Stimulated activated CD4-positive, alpha-beta T cell treated with anti-CD3 and anti-CD28 coated beads, Interleukin-4, amount 100 ng/mL, for 1 hour (primary cell): ENCODE results near the gene KCMF1.

ENCODE experiments used
- DNase-seq: peaks from one replicate; pipeline ENCODE4 v3.0.0-alpha.2; 2020

The KCMF1 gene

DNA sequence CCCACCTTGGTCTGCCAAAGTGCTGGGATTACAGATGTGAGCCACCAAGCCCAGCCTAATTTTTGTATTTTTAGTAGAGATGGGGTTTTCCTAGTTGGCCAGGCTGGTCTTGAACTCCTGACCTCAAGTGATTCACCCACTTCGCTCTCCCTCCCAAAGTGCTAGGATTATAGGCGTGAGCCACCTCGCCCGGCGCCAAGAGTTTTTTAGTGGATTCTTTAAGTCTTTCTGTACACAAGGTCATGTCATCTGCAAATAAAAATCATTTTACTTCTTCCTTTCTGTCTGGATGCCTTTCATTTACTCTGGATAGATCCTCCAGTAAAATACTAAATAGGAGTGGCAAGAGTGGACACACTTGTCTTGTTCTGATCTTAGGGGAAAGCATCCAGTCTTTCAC, 61.7 kb downstream of the KCMF1 start:
- no peak for DNase-seq

DNA sequence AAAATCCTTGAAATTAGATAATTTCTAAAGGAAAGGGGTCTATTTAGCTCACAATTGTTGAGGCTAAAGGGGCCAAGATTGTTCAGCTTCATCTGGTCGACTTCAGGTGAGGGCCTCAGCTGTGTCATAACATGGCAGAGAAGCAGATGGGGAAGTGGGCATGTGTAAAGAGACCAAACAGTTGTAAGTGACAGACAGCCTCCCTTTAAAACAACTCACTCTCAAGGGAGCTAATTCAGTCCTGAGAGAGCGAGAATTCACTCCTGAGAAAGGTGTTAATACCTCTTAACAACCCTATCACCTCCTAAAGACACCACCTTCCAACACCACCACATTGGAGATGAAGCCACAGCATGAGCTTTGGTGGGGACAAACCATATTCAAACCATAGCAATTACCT, 62.4 kb downstream of the KCMF1 start:
- DNase-seq: no peak

DNA sequence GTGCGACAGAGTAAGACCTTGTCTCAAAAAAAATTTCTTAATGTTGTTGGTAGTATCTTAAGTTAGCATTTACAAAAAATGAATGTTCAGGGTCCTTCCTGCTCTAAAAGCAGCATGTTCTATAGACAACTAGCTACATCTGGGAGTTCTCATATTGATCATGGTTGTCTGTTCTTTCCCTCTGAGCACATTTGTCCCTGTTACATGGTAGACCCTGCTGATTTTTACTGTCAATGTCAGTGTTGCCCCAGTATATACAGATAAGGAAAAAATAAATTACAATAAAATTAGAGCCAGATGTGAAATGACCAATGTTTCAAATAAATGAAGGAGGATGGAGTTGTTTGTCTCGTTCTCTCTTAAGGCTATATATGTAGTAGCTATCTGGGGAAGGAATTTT, 63.2 kb downstream of the KCMF1 start:
- no peak for DNase-seq

DNA sequence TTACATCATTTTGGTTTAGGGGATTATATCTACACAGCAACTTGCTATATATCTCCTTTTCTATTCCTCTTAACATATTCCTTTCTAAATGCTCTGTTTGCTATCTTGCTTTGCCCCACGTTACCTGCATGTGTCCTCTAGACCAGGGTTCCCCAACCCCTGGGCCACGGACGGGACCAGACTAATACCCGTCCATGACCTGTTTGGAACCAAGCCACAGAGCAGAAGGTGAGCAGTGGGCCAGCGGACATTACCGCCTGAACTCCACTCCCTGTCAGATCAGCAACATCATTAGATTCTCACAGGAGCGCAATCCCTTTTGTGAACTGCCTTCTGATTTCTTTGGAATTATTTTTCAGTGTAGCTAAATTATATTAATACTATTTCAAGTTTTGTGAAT, 66.7 kb downstream of the KCMF1 start:
- no peak for DNase-seq

- DNase-seq: no peak
Observed at GRCh38 chr2:85042330-85042729, 71.4 kb downstream of the KCMF1 start.

DNA sequence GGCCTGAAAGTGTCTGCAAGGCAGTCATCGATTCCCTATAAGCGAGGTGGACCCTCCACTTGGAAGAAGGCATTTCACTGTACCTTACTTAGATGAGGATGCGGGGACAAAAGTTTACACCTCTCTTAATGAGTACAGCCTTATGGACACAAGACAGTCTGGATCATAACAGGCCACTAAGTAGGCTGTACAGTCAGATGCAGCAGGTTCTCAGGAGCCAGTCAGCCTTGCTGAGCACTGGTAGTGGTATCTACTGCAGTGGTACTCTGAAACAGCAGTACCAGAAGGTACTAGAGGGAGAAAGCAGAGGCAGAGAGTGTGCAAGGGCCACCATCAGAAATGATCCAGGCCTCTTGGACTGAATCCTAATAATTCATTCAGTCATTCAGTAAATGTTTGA, 77.6 kb downstream of the KCMF1 start:
- DNase-seq: no peak

- no peak for DNase-seq
Observed at GRCh38 chr2:85049236-85049635, 78.3 kb downstream of the KCMF1 start.

DNA sequence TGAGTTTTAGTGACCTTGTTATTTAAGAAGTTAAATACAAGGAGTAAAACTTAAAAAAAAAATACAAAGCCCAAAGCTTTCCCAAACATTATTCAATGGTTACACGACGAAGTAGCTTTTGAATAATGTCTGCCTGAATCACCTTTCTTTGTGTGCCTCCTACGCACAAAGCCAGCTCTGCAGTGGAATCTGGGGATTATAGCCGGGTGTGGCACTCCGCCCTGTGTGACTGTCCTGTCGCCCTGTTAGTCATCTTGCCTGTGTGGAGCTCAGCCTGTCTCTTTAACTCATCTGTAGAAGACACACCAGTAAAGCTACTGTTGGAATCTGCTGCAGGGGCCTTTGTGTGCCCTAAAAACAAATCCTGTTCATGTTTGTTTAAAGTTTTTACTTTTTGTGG, 82.8 kb downstream of the KCMF1 start:
- no peak for DNase-seq

DNA sequence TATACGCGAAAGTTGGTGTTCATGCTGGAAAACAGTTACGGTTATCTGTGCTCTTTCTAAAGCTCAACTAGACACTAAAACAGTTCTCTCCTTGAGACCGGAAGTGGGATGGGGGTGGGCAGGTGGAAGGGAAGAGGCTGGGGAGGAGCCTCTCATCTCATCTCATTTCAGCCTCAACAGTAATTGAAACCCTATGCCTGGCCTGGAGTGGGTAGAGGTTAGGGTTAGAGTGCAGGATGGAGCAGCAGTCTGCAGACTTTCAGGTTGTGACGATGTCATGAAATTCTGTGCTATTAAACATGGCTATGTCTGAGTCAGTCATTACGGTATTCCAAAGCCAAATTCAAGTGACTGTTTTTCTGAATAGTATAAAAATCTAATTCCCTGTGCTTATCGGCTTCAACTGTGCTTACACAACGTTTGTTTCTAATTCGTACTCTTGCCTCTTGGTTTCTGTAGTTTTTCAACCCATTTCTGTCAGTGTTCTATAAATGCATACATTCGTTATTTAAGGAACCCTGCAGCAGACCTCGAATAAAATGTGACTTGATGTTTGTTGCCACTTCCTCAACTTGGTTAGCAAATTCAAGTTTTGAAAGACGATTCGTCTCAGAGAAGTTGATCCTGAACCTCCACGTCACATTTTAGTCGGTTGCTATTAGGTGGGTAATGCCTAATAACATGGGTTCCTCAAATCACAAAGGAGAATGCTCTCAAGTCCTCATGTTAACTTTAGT, 86.4 kb downstream of the KCMF1 start:
- DNase-seq: no peak

DNA sequence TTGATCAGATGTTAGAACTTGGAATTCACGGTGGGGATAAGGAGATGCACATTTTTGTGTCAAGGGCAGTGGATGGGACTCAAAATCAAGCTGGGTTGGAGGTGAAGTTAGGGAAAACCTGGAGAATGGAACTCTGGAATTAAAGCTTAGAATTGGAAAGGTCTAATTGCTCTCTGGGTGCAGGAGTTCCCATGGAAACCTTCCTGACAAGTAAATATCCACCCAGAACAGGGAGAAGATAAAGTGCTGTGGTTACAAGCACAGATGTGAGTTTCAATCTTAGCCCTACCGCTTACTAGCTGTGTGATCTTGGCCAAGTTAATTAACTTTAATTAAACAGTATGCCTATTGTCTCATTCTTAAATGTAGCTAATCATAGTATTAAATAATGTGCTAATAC, 90.9 kb downstream of the KCMF1 start:
- DNase-seq: no peak

DNA sequence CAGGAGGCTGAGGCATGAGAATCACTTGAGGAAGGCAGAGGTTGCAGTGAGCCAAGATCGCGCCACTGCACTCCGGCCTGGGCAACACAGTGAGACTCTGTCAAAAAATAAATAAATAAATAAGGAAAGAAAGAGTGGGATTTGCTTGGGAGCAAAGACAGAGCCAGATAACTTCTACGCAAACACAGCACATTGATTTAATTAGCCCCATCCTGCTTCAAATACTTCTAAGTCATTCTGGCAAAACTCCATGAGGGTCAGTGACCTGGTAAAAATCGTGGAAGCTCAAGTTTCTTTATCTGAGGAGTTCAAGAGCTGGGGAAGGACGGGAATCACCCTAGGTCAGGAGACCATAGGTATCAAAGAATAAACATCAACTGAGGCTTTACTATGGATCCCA, 91.6 kb downstream of the KCMF1 start:
- DNase-seq: no peak

DNA sequence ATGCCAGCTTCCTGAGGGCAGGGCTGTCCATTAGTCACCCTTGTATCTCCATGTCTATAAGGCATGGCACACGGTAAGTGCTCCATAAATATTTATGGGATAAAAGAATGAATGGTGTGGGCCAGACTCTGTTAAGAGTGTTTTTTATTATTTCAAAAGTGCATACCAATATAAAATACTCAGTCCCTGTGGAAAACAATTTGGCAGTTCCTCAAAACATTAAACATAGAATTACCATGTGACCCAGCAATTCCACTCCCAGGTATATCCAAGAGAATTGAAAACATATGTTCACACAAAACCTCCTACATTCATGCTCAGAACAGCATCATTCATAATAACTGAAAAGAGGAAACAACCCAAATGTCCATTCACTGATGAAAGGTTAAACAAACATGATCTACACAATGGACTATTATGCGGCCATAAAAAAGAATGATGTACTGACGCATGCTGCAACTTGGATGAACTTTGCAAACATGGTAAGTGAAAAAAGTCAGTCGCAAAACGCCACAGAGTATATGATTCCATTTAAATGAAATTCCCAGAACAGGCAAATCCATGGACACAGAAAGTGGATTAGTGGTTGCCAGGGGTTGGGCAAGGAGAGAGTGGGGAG, 93.1 kb downstream of the KCMF1 start:
- no peak for DNase-seq

DNA sequence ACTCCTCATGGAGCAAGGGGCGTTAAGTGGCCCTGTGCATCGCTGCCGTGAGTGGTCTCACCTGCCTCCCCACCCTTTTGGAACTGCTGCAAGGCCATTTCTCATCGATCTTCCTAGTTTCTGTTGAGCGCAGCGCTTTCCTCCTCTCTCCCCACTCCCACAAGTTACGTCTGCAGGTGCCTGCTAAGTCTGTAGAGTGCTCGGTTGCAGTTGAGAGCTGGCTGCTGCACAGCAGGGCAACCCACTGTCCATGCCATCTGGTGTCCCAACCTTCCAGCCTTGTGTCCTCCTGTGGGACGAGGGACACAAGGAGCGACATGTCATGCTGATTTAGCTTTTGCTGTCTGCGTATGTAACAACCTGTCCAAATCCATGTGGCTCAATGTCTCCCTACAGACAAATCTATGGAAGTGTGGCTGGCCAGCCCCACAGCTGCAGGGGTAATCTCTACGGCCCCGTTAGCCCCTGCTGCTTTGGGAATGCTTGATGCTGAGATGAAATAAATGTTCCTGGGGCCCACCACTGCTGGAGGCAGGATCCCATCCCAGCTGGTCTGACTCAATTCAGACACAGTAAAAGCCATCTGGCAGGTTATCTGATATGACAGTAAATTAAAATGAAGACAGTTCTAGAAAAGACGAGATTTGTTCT, 94.1 kb downstream of the KCMF1 start:
- DNase-seq: no peak

DNA sequence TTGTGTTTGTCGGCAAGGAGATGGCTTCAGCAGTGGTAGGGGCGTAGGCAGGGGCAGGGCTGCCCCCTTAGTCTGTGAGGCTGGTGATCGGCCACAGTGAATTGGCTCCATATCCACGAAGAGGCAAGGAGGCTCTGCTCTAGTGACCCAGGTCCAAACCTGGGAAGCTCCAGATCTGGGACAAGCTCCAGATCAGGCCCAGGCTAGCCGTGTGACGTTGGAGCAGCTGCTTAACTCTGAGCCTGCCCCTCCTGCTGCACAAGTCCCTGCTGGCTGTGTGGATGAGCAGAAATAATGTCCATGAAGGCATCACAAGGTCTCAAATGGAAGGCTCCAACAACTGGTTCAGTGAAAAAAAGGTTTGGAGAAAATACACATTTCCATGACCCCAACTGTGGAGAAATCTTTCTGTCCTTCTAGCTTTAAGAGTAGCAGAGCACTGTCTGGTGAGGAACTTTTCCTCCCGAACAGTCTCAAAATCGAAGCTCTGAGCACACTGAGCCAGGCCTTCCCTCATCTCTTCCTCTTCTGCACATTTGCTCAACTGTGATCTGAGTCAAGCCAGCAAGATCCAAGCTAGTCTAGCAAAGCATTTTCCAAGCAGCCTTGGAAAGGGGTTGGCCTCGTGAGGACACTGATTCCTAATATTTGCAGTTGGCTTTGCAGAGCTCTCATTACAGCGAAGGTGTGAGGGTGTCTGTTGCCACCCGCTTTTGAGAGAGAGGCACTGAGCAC, 95.2 kb downstream of the KCMF1 start:
- DNase-seq: no peak

GRCh38 chr2:85066874-85067351, 96.0 kb downstream of the KCMF1 start:
- peak; percentile 47 for DNase-seq

DNA sequence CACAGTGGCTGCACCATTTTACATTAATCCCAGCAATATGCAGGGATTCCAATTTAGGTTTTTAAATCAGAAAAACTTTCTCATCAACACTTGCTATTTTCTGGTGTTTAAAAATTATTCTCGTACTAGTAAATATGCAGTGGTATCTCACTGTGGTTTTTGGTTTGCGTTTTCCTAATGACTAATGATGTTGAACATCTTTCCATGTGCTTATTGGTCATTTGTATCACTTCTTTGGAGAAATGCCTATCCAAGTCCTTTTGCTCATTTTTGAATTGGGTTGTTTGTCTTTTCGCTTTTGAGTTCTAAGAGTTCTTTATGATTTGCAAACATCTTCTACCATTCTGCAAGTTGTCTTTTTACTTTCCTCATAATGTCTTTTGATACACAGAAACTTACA, 100.1 kb downstream of the KCMF1 start:
- no peak for DNase-seq

DNA sequence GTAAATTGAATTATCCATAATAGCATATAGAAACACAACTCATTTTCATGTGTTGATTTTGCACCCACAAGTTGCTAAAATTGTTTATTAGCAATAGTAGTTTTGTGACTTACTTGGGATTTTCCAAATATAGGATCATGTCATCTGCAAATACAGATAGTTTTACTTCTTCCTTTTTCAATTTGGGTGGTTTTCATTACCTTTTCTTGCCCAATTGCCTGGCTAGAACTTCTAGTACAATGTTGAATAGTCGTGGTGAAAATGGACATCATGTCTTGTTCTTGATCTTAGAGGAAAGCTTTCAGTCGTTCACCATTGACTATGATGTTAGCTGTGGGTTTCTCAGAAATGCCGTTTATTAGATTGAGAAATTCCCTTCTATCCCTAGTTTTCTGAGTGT, 102.1 kb downstream of the KCMF1 start:
- DNase-seq: no peak

GRCh38 chr2:85076618-85077274, 105.8 kb downstream of the KCMF1 start:
- no peak for DNase-seq

- no peak for DNase-seq
Observed at GRCh38 chr2:85077859-85078419, 107.0 kb downstream of the KCMF1 start.

DNA sequence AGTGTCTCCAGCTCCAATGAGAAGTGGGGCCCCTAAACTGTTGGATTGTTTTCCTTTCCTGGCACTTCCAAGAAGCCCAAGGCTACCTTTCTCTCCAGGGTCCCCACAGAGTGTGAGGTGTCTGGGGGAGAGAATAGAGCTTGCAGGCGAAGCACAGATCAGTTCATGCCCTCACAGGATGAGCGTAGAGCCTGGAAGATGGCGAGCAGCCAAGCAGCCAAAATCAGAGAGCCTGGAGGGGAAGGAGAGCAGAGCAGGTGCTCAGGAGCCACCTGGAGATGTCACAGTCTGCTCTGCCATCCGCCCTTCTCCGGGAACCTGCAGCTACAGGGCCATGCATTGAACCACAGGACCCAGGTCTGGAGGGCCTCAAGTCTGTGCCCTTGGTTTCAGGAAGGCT, 107.6 kb downstream of the KCMF1 start:
- DNase-seq: no peak

DNA sequence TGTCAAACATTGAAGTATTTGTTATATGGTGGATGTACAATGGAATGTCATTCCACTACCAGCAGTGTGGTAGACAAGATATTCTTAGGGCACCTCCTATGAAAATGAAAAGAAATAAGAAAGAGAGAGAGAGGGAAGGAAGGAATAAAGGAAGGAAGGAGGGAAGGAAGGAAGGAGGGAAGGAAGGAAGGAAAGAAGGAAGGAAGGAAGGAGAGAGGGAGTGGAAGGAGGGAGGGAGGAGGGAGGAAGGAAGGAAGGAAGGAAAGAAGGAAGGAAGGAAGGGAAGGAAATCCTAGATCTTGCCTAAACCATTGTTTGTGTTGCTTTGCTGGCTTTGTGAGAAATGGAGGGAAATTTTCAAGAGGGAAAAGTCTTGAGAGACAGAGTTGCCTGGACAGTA, 112.1 kb downstream of the KCMF1 start:
- no peak for DNase-seq

DNA sequence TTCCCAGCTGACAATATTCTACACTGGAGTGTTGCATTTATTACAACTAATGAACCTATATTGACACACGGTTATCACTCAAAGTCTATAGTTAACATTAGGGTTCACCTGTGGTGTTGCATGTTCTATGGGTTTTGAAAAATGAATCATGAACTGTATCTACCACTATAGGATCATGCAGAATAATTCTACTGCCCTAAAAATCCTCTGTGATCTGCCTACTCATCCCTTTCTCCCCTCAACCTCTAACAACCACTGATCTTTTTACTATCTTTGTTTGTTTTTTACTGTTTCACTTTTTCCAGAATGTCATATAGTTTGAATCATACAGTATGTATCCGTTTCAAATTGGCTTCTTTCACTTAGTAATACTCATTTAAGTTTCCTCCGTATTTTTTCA, 114.6 kb downstream of the KCMF1 start:
- DNase-seq: no peak

DNA sequence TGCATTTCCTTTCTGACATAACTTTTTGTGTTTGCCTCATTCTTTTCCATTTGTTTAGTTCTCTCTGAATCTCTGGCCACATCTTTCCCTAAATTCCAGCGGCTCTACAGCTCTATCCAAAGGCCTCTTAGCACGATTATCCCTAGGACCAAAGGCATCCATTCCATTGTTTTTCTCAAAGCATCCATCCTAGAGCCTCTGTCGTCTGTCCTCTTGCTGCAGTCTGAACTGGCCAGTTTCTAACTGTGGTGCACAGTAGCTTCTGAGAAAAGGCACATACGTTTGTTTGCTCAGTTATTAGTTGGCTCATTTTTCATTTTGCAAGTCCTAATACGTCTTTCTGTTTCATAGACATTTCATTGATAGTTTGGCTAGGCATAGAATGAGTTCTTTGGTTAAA, 116.6 kb downstream of the KCMF1 start:
- DNase-seq: no peak
